GM23338 (cell line): ENCODE measurements around the gene OTUD7B. TPM values are rescaled to one million over a fixed set of nuclear protein-coding genes. Genes with fewer than 3 reads are reported as not detected.

Experiments
- ATAC-seq: fragments of 200-7000 bp; cut with Tn5 transposase; 3 replicates; pipeline ENCODE4 v1.9.1; 2020
- DNase-seq: peaks from one replicate; pipeline ENCODE4 v3.0.0-alpha.2; 2015; ENCODE audit warnings: low spot score
- H2AFZ ChIP-seq: fragments of 200-600 bp; sonication (generic); 2 replicates; pipeline ENCODE4 v1.8.0; 2016; ENCODE audit warnings: antibody characterized with exemption, mild to moderate bottlenecking, moderate library complexity
- H3F3A ChIP-seq: fragments of 200-600 bp; sonication (generic); replicated peaks from 2 replicates; pipeline ENCODE4 v1.8.0; 2017; ENCODE audit warnings: antibody characterized with exemption, mixed run types, low read depth
- H3K27ac ChIP-seq: fragments of 200-600 bp; sonication (generic); 2 replicates; pipeline ENCODE4 v1.6.1; 2016; ENCODE audit warnings: low read depth
- H3K27me3 ChIP-seq: fragments of 200-600 bp; sonication (generic); 2 replicates; pipeline ENCODE4 v1.8.0; 2016; ENCODE audit warnings: mild to moderate bottlenecking, mixed run types, moderate library complexity; ENCODE audit not compliant: insufficient read depth
- H3K36me3 ChIP-seq: fragments of 200-600 bp; sonication (generic); 2 replicates; pipeline ENCODE4 v1.8.0; 2016; ENCODE audit warnings: mild to moderate bottlenecking; ENCODE audit not compliant: insufficient read depth
- H3K4me1 ChIP-seq: fragments of 200-600 bp; sonication (generic); 2 replicates; pipeline ENCODE4 v1.8.0; 2016; ENCODE audit warnings: mild to moderate bottlenecking, moderate library complexity; ENCODE audit not compliant: insufficient read depth
- H3K4me2 ChIP-seq: fragments of 200-600 bp; sonication (generic); 2 replicates; pipeline ENCODE4 v1.7.1; 2017; ENCODE audit warnings: mixed run types
- H3K4me3 ChIP-seq: fragments of 200-600 bp; sonication (generic); 2 replicates; pipeline ENCODE4 v1.6.1; 2016; ENCODE audit warnings: mixed run types
- H3K79me2 ChIP-seq: fragments of 200-600 bp; sonication (generic); replicated peaks from 2 replicates; pipeline ENCODE4 v1.8.0; 2017; ENCODE audit warnings: mild to moderate bottlenecking; ENCODE audit not compliant: insufficient read depth
- H3K9me2 ChIP-seq: fragments of 200-600 bp; sonication (generic); 2 replicates; pipeline ENCODE4 v1.8.0; 2017; ENCODE audit not compliant: insufficient read depth
- H4K20me1 ChIP-seq: fragments of 200-600 bp; sonication (generic); replicated peaks from 2 replicates; pipeline ENCODE4 v1.8.0; 2017; ENCODE audit warnings: mild to moderate bottlenecking; ENCODE audit not compliant: insufficient read depth
- H3K27ac Mint-ChIP-seq: 2 replicates; pipeline ENCODE4 v1.8.0; 2020; ENCODE audit warnings: inconsistent platforms, mild to moderate bottlenecking, moderate library complexity, mixed read lengths
- H3K27me3 Mint-ChIP-seq: 3 replicates; pipeline ENCODE4 v1.8.0; 2022; ENCODE audit warnings: low read depth, mild to moderate bottlenecking, moderate library complexity, mixed read lengths, inconsistent platforms; ENCODE audit not compliant: insufficient read depth, poor library complexity
- H3K36me3 Mint-ChIP-seq: 3 replicates; pipeline ENCODE4 v1.8.0; 2021; ENCODE audit warnings: low read depth, mild to moderate bottlenecking, inconsistent platforms, moderate library complexity, mixed read lengths
- H3K4me1 Mint-ChIP-seq: 3 replicates; pipeline ENCODE4 v1.8.0; 2020; ENCODE audit warnings: mild to moderate bottlenecking, inconsistent platforms, mixed read lengths
- H3K4me3 Mint-ChIP-seq: 3 replicates; pipeline ENCODE4 v1.8.0; 2021; ENCODE audit warnings: moderate library complexity, mild to moderate bottlenecking, inconsistent platforms, mixed read lengths
- H3K9me3 Mint-ChIP-seq: 3 replicates; pipeline ENCODE4 v1.8.0; 2020; ENCODE audit warnings: moderate library complexity, mild to moderate bottlenecking, inconsistent platforms, mixed read lengths
- CREB1 ChIP-seq: fragments of 250-450 bp; sonication (Bioruptor Pico); IDR thresholded peaks from 2 replicates; pipeline ENCODE4 v1.5.0; 2020; ENCODE audit warnings: low read depth, mild to moderate bottlenecking, moderate library complexity
- CTCF ChIP-seq, 2 experiments: fragments of 200-600 bp in 1 of 2; sonication (generic) in 1 of 2; conservative IDR thresholded peaks; 2 replicates each; pipeline versions ENCODE4 v1.5.1 to v1.6.1; 2016 to 2017; ENCODE audit warnings: antibody characterized with exemption in 2 of 2, low read depth in 2 of 2, mild to moderate bottlenecking in 2 of 2, moderate library complexity in 1 of 2
- ETS1 ChIP-seq: IDR thresholded peaks from 2 replicates; pipeline ENCODE4 v1.6.1; 2016; ENCODE audit warnings: antibody characterized with exemption
- EZH2 ChIP-seq: fragments of 200-600 bp; sonication (generic); IDR thresholded peaks from one replicate; pipeline ENCODE4 v1.8.0; 2017; ENCODE audit warnings: antibody characterized with exemption, mild to moderate bottlenecking, low read depth; ENCODE audit not compliant: unreplicated experiment
- EZH2phosphoT487 ChIP-seq: fragments of 200-600 bp; sonication (generic); IDR thresholded peaks from one replicate; pipeline ENCODE4 v1.8.1; 2018; ENCODE audit warnings: antibody characterized with exemption; ENCODE audit not compliant: unreplicated experiment
- JUNB ChIP-seq: IDR thresholded peaks from one replicate; pipeline ENCODE4 v1.6.1; 2016; ENCODE audit warnings: antibody characterized with exemption; ENCODE audit not compliant: unreplicated experiment
- NANOG ChIP-seq: IDR thresholded peaks from 2 replicates; pipeline ENCODE4 v1.6.1; 2016; ENCODE audit warnings: antibody characterized with exemption, borderline replicate concordance
- POLR2AphosphoS5 ChIP-seq: IDR thresholded peaks from 2 replicates; pipeline ENCODE4 v1.6.1; 2016; ENCODE audit warnings: antibody characterized with exemption, low read depth
- REST ChIP-seq: IDR thresholded peaks from one replicate; pipeline ENCODE4 v1.6.1; 2018; ENCODE audit warnings: antibody characterized with exemption; ENCODE audit not compliant: unreplicated experiment
- STAT1 ChIP-seq: IDR thresholded peaks from one replicate; pipeline ENCODE4 v1.6.1; 2016; ENCODE audit warnings: antibody characterized with exemption; ENCODE audit not compliant: unreplicated experiment
- ZNF114 ChIP-seq: fragments of 250-450 bp; sonication (Bioruptor Pico); IDR thresholded peaks from 2 replicates; pipeline ENCODE4 v1.5.0; 2020; ENCODE audit warnings: mild to moderate bottlenecking, moderate library complexity
- ZNF331 ChIP-seq: fragments of 250-450 bp; sonication (Bioruptor Pico); IDR thresholded peaks from 2 replicates; pipeline ENCODE4 v1.5.0; 2020; ENCODE audit warnings: low read depth, mild to moderate bottlenecking, moderate library complexity
- ZNF462 ChIP-seq: fragments of 250-450 bp; sonication (Bioruptor Pico); IDR thresholded peaks from 2 replicates; pipeline ENCODE4 v1.5.0; 2020; ENCODE audit warnings: mild to moderate bottlenecking, moderate library complexity
- polyA plus RNA-seq: library from polyadenylated mRNA; unstranded; fragments of >200 nt; fragmentation: Nextera tagmentation; extraction: Ambion mirVana; gene quantifications from 2 replicates; pipeline ENCODE4 v1.2.1, GENCODE V29; 2016
- total RNA-seq: library from RNA; depleted of rRNA; stranded (reverse); fragments of >200 nt; shearing (Covaris generic); gene quantifications from 2 replicates; pipeline ENCODE4 v1.2.3, GENCODE V29; 2014

OTUD7B gene
- total and polyA plus RNA-seq, 2 experiments from 2014 or later: 3.7 to 9.9 TPM

- Mint-ChIP-seq H3K9me3 (no peaks in the 10 kb centered on the region), H3K4me3 (no peak overlapping the region), H3K4me1 (peaks cover 13% of the 10 kb centered on the region; the same call in 2 of the 3 replicates), H3K36me3 (no peaks in the 10 kb centered on the region), H3K27ac (no peak overlapping the region), H3K27me3 (peaks cover 16% of the 10 kb centered on the region)
- Histone ChIP-seq H3K4me1 (peaks cover 4% of the 10 kb centered on the region; the same call in 1 of the 2 replicates), H3K9me2 (peaks cover 4% of the 10 kb centered on the region; the same call in 1 of the 2 replicates), H3K4me3 (no peak overlapping the region), H3K27me3 (no peaks in the 10 kb centered on the region), H3F3A (peaks cover 4% of the 10 kb centered on the region; the same call in 1 of the 2 replicates), H3K79me2 (no peaks in the 10 kb centered on the region), H3K4me2 (no peak overlapping the region), H3K36me3 (no peaks in the 10 kb centered on the region), H3K27ac (no peak overlapping the region), H4K20me1 (no peaks in the 10 kb centered on the region), H2AFZ (no peak overlapping the region)
- ATAC-seq (no peak), DNase-seq (no peak)
- no peak for TF ChIP-seq EZH2
- TF ChIP-seq REST: no peak
- no peak for TF ChIP-seq CREB1 (CRISPR knock-in tag)
- TF ChIP-seq ZNF462 (CRISPR knock-in tag): no peak
- no peak for TF ChIP-seq POLR2AphosphoS5
- no peak for TF ChIP-seq STAT1
- no peak for TF ChIP-seq CTCF (conservative IDR thresholded peaks at IDR 0.05; ENCODE audit: low read depth in 2 of 2)
- no peak for TF ChIP-seq JUNB
- no peak for TF ChIP-seq NANOG
- TF ChIP-seq ETS1: no peak
- TF ChIP-seq ZNF331 (CRISPR knock-in tag): no peak
- no peak for TF ChIP-seq ZNF114 (CRISPR knock-in tag)
- no peak for TF ChIP-seq EZH2phosphoT487
Observed at GRCh38 chr1:149896575-149896974, 114.0 kb downstream of the OTUD7B start.
